GM20431 (cell line): ENCODE measurements around the gene CTBP2.
"Not testable (repeated sequence)": the region's sequence is repeated elsewhere in the genome, so short reads cannot be mapped to it uniquely, and the experiment has no call there.

Source experiments
- in situ Hi-C: fragments of 300-500 bp; cut with MseI, MboI; formaldehyde crosslinking; loops from one replicate; pipeline ENCODE4 v1.15.0; 2020; ENCODE audit warnings: low sequenced_read_pairs; ENCODE audit not compliant: unreplicated experiment

CTBP2 gene

DNA sequence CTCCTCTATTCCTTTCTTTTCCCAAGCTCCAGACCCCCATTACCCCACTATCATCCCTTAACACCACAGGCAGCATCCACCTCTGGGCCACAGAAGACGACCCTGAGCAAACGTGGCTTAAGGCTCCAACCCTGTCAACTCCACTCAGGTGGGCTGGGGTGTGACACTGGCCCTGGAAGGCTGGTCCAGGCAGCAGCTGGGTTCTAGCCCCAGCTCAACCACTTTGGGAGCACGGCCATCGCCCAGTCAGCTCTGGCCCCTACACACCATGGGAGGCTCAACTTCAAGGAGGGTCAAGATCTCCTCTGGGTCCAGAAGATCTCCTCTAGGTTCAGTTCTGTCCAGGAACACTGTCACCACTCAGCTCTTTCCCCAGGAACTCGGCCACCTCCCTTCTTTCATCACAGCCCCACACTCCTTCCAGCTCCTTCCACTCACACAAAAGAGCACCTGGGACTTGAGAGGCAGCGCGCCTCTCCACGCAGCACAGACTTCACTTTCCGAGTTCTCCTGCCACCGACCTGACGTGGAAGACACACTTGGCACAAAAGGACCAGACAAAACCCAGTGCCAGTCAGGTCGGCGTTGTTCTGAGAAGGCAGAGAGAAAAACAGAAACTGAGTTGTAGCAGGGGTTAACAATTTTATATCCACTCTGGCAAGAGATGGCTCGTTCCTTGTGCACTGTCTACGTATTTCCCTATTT, 84.1 kb downstream of the CTBP2 start:
- in situ Hi-C loops = no loop called here

- in situ Hi-C loops = no loop called here
These were observed 86.4 kb downstream of the CTBP2 start for GRCh38 chr10:125073996-125074395.

DNA sequence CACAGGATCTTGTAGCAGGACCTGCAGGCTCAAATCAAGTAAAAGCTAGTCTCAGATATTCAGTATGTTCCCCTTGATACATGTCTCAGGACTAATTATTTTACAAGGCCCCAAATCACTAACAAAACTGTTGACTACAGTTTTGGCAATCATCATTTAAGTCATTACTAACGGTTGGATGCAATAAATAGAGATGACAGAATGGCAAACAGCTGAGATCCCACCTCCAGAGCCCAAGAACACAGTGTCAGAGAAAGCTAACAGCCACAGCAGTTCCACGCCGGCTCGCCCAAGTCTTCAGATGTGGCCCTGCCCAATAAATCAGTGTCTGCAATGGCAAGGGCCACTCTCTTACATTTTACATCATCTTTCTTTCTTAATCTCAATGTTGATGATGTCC, 87.6 kb downstream of the CTBP2 start:
- in situ Hi-C loops = no loop called here

DNA sequence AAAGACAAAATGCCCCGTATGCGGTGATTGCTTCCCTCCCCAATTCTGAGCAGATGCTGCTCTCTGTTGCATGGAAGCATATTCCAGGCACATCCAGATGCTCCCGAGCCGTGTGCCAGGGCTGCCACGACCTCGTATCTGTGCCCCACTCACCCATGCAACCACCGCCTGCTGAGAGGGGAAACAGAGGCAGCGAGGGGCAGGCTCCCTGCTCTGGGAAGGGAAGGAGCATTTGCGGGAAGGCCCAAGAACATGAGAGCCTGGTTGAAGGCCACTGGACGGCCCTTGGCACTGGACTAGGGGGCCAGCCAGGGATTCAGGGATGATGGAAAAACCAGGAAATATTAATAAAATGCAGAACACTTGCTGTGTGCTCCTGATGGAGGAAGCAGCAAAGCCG, 89.4 kb downstream of the CTBP2 start:
- in situ Hi-C loops = no loop called here

- in situ Hi-C loops = no loop called here
These were observed 92.0 kb downstream of the CTBP2 start for GRCh38 chr10:125068406-125068805.

DNA sequence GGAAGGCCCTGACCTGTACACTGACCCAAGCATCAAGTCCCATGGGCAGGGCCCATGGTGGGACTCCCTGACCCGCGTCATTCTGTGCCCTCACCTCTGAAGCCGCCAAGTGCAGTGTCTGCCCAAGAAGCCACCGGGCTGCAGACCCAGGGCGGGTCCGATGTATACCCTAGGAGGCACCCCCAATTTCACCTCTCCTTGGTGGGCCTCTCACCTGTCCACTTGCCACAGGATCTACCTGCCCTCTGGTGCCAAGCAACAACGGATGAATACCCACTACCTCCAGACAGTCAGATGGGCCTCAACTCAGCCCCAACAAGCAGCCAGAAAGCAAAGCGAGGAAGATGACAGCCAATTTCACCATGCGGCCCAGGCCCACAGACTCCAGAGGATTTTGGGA, 92.6 kb downstream of the CTBP2 start:
- in situ Hi-C loops = no loop called here

DNA sequence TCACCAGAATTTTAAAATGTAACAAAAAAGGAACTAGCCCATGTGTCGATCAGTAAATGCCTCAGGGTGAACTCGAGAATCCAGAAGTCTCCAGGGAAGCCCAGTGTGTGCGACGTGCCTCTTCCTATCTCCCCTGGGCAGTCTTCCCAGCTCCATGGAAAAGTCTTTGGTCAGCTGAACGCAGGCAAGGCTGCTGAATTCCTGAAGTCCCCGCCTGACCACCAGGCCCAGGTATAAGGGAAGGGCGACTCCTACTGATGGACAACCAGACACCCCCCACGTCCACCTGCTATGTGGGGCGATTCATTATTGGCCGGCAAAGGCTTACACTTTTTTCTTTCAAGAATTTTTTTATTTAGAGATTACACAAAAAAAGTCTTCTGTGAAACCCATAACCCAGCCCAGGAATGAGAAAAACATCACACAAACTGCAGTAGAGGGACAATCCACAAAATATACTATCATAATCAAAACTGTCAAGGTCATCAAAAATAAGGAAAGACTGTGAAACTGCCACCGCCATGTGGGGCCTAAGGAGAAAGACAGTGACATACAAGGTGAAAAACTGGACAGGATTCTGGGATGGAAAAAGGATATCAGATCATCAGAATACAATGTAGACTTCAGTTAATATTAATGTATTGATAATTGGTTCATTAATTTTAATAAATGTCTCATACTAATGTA, 93.5 kb downstream of the CTBP2 start:
- in situ Hi-C loops = no loop called here

DNA sequence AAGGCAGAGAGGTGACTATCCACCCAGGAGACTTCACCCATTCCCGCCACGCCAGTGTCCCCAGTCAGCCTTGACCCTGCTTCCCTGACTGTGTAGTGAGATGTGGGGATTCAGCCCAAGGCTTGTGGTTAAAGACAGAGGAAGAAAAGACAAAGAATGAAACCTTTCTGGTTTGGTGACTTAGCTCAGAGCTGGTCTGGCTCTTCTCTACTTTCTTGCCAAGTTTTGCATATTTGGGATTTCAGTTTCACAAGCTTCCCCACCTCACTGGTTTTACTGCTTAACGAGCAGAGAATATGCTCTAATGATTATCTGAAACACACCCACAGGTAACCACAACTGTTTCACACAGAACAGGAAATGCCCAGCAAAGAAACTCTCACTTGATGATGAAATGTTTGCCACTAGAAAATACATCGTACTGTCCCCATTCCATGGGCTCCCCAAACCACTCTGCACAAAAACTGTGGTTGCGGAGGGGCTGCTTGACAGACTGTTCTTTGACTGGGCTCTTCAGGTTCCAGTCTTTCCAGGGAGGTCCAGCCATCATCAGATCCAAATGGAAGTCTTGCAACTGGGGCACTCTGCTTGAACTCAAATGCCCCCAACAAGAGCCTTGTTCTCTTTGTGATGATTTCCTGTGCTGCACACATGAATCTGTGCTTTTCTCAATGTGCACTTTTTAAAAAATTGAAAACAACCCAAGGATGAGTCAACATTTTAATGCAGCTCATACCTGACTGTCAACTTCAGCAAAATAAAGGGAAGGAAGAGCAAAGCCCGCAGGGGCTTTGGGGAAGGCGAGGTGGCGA, 95.5 kb downstream of the CTBP2 start:
- in situ Hi-C loops = no loop called here

GRCh38 chr10:125063256-125063925, 97.0 kb downstream of the CTBP2 start:
- in situ Hi-C loops = no loop called here

GRCh38 chr10:125062914-125063230, 97.5 kb downstream of the CTBP2 start:
- in situ Hi-C loops = no loop called here

- in situ Hi-C loops = no loop called here
These were observed 98.0 kb downstream of the CTBP2 start for GRCh38 chr10:125062227-125062913.

GRCh38 chr10:125061557-125062226, 98.7 kb downstream of the CTBP2 start:
- in situ Hi-C loops = no loop called here

- in situ Hi-C loops = no loop called here
These were observed 99.4 kb downstream of the CTBP2 start for GRCh38 chr10:125060826-125061556.

DNA sequence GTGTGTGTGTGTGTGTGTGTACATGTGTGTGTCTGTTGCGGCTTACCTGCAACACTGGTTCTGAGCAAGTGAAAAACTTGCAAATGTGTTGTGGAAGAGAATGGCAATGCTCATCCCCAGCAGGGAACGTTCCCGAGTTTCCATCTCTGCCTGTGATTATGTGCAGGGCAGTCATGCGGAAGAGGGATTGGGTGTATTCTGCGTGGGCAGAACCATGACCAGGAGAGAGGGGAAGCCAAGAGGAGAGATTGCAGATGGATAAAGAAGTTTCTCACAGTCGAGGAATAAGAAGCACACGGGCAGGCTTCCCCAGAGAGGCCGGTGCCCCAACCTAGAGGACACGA, 99.9 kb downstream of the CTBP2 start:
- in situ Hi-C loops = no loop called here

DNA sequence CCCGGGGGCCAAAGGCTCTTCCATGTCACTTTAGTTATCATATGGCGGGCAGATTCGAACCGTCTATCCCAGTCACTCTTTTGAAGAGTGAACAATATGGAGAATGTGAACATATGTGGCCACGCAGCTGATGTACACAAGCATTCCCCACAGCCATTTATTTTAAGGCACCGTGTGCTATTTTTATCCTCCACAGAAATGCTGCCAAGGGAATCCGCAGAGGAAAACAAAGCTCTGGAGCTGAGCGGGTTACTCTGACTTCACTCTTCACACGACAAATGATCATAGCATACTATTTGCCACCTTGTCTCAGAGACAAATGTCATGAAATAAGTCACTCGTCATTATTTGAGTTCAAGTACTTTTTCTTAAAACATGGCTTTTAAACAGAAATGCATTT, 100.3 kb downstream of the CTBP2 start:
- in situ Hi-C loops = no loop called here

GRCh38 chr10:125059348-125059747, 101.0 kb downstream of the CTBP2 start:
- in situ Hi-C loops = not testable (repeated sequence)

DNA sequence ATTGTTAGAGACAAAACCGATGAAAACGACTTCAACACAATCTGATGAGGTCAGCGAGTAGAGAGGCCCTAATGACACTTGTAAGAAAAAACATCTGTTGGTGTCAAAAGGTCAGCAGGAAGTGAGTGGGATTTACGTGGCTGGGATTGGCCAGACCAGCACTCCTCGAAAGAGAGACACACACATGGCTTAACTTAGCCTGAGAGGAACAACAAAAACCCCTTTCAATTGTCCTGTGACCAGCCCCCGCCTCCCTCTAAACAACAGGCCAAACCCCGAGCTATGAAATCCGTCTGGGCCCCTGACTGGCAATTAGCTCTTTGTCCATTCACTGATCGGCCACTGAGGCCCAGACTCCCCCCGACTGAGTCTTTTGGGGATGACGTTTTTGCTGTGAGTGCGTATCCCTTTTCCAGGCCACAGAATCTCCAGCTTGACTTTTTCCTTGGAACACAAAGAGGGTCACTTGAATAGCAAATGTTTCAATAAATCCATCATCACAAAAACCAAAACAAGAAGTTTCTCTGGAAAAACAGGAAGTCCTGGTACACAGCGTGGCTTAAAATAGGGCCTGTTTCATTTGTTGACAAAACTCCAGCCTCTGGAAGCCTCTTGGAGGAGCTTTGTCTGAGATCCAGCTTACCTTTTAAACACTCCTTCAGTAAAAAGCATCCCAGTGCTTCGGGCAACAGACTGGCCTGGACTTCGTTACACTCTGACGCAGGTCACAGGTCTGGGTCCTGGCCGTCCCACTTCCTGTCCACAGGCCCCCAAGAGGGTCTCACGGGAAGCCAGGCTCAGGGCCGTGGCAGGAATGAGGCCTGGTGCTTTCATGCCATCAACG, 103.0 kb downstream of the CTBP2 start:
- in situ Hi-C loops = no loop called here
